ENCODE results near the gene CRHBP.
"Not testable (repeated sequence)": the region's sequence is repeated elsewhere in the genome, so short reads cannot be mapped to it uniquely, and the experiment has no call there.

CRHBP gene, protein sequence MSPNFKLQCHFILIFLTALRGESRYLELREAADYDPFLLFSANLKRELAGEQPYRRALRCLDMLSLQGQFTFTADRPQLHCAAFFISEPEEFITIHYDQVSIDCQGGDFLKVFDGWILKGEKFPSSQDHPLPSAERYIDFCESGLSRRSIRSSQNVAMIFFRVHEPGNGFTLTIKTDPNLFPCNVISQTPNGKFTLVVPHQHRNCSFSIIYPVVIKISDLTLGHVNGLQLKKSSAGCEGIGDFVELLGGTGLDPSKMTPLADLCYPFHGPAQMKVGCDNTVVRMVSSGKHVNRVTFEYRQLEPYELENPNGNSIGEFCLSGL

DNA sequence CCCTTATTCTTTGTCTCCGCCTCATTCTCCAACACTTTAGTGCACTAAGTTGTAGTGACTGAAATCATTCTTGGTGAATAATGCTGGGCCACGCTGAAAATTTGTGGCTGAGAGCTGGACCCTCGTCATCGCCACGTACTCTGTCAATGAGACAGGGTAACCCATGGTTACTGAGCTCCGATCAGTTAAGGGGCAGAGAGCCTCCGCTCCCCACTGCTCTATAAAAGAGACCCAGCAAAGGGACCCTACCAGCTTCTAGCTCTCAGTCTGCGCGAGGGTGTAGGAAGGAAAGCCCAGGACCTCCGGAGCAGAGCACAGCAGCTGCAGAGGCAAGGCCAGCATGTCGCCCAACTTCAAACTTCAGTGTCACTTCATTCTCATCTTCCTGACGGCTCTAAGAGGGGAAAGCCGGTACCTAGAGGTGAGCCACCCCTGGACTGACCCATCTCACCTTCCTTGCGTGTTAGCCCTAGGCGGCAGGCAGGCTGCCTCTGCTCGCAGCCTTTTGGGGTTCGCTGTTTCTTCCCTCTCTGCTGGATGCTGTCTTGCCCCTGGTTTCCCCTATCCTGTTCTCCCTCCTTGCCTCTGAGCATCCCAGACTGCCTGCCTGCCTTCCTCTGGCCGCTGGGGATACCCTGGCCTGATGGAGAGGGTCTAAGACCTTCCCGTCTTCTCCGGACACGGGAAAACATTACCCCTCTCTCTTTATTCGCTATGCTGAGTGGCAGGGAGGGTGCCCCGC, at the start of gene CRHBP:
Gene CRHBP, plus strand, starts transcription at position 251 of the 742 bp plus-strand sequence. Its CDS starts 90 bp downstream, at position 341.
- no peak for DNase-seq

DNA sequence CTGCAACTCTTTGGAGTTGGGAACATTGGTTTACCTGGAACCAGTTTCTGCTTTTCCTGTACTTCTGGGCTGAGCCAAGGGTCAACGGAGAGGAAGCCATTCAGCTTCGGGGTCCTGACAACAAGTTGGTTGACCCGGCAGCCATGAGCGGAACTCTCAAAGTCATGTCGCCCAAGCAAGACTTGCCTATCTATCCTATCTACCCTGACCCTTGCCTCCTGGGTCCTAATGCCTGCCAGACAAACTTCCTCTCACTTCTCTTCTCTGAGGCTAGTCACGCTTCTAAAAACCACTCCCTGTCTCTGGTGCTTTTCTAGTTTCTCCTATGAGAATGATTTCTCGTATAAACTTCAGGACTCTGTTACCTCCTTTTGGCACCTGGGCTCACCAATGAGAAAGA, 44.7 kb upstream of the CRHBP start:
- no peak for DNase-seq

DNA sequence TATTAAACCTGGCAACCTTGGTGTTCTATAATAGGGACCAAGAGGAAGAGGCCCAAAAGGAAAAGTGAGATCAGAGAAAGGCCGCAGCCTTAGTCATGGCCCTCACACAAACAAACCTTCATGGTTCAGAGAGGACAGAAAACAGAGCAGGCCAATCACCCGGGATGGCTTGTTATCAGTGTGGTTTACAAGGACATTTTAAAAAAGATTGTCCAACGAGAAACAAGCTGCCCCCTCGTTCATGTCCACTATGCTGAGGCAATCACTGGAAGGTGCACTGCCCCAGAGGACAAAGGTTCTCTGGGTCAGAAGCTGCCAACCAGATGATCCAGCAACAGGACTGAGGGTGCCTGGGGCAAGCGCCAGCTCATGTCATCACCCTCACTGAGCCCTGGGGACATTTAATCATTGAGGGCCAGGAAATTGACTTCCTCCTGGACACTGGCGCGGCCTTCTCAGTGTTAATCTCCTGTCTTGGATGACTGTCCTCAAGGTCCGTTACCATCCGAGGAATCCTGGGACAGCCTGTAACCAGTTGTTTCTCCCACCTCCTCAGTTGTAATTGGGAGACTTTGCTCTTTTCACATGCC, 42.4 kb upstream of the CRHBP start:
- DNase-seq, result not testable (repeated sequence)

DNA sequence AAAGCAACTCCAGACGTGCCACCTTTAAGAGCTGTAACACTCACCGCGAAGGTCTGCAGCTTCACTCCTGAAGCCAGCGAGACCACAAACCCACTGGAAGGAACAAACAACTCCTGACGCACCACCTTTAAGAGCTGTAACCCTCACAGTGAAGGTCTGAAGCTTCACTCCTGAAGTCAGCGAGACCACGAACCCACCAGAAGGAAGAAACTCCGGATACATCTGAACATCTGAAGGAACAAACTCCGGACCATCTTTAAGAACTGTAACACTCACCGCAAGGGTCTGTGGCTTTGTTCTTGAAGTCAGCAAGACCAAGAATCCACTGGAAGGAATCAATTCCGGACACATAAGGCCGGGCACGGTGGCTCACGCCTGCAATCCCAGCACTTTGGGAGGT, 38.2 kb upstream of the CRHBP start:
- DNase-seq, result not testable (repeated sequence)

DNA sequence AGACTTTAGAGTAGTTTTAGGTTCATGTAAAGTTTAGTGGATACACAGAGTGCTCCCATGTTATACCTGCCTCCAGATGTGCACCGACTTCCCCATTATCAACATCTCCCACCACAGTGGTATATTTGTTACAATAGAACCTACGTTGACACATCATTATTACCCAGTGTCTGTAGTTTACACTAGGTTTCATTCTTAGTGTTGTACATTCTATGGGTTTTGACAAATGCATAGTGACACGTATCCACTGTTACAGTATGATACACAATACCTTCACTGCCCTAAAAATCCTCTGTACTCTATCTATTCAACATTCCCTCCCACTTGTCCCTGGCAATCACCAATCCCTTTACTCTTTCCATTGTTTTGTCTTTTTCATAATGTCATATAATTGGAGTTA, 34.3 kb upstream of the CRHBP start:
- DNase-seq, result no peak

DNA sequence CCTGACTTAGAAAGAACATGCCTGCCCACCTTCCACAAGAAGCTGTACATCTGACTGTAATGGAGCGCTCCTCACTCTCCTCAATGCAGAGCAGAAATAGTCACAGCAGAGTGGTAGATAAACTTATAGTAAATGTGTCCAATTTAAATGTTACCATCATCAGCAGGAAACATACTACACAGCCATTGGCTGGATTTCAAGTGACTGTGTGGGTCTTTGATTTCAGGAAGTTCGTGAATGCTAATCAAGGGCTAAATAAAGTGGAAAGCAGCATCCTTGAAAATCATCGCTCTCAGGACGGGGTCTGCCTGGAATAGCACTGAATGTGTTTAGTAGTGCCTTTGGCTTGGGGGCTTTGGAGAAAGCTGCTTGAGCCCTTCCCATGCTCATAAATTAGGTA, 32.4 kb upstream of the CRHBP start:
- DNase-seq, result no peak

DNA sequence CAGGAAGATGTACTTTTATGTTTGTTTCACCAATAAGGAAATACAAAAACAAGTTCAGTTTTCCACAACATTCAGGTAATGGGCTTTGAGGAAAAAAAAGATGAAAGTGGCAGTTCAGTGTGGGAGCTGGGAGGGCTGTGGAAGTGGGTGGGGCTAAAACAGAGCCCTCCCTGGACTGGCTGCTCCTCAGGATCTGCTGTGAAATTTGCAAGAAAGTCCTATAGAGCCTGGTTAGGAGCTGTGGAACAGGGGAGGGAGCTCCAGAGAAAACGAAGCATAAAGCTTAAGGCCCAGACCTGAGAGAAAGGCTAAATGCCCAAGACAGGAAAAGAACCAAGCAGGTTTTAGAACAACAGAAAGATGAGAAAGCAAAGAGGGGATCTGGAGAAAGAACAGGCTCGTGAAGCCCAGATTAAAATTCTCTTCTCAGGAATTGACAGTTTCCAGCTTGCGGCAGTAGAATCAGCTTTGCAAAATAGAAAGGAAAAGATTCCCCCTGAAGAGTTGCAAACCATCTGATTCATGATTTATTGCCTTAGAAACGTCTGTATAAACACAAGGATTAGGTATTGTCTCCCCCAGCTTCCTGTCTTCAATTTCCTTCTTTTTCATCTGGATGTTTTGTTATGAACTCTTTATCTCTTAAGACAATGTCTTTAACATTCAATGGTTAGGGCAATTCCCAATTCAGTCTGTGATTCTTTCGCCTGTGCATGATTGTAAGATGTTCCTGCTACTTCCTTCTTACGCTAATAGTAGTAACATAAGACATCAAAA, 26.3 kb upstream of the CRHBP start:
- no peak for DNase-seq

DNA sequence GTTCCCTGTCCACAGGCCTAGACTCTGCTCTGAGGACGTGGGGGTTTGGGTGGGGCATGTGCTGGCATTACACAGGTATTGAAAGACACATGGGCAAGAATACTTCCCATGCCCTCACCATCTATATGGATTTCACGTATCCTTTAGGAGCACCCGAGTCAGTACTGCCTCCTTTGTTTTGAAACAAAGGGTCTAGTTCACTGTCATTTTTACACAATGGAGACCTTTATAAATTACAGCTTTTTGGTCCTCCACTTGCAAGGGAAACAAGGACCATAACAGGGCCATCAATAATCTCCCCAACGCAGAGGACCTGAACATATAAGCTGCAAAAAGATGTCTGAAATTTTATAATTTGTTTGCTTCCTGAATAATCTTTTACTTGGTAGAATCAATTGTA, 24.9 kb upstream of the CRHBP start:
- DNase-seq, result no peak

DNA sequence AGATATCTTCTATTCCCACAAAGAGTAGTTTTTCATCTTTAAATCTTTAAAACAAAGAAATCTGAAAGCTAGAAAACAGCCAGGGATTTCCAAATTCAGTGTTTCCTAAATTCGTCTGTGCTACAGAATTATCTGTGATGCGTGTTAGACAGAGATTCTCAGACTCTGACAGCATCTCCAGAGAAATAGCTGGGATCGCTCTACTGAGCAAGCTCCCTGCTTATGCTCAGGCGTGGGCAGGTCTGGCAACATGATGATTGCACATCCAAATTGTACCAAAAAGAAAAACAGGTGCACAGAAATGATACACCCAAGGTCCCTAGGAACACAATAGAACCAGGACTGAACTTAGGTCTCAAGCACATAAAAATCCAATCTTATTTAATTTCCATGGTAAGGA, 22.8 kb upstream of the CRHBP start:
- no peak for DNase-seq

DNA sequence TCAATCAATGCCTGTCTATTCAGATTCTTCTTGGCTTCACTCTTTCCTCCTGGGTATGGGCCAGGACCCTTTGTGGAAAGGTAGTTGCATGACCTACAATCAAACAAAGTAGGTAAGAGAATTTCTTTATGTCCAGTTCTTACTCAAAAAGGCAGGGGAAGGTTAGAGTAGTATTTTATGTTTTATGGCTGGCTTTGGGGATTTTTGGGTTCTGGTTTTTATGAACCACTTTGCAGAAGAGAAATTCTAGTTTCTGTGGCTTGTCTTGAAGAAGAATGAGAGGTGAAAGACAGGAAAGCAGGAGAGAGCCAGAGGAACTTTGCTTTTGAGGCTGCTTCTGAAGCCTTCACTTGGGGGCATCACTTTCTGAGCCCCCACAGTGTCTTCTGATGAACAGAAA, 14.7 kb upstream of the CRHBP start:
- DNase-seq, result no peak

DNA sequence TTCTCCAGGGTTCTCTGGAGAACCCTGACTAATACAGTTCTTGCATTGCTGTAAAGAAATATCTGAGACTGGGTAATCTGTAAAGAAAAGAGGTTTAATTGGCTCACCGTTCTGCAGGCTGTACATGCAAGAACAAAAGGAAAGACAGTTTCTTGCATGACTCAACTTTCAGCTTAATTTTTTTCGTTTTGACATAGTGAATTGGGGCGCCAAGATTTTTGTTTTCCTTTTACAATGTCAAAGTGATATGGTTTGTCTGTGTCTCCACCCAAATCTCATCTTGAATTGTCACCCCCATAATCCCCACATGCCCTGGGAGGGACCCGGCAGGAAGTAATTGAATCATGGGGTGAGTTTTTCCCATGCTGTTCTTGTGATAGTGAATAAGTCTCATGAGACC, 11.8 kb upstream of the CRHBP start:
- no peak for DNase-seq

DNA sequence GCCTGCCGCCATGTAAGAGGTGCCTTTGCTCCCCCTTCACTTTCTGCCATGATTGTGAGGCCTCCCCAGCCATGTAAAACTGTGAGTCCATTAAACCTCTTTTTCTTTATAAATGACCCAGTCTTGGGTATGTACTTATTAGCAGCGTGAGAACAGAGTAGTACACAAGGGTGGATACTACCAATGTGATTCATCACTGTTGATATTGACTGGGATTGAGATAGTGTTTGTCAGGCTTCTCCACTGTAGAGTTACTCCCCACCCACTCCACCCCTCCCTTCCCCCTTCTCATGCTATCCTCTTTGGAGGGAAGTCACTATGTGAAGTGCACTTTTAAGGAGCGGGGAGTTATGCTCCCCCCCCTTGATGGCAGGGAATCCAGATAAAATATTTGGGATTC, 11.4 kb upstream of the CRHBP start:
- DNase-seq, result no peak

DNA sequence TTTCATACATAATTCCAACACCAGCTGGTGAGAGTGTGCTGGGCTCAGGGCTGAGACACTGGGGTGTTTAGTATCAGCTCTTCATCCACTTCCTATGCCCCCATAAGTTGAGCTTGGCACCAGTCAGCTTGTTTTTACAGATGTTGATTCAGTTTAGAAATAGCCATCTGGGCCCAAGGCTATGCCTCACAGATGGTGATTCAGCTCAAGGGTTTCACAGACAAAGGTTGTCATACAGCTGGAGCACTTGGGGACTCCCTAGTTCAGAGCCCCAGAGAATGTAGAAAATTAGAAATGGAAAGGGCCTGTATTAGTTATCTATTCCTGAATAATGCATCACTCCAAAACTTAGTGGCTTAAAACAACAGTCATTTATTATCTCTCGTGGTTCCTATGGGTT, 10.3 kb upstream of the CRHBP start:
- no peak for DNase-seq

DNA sequence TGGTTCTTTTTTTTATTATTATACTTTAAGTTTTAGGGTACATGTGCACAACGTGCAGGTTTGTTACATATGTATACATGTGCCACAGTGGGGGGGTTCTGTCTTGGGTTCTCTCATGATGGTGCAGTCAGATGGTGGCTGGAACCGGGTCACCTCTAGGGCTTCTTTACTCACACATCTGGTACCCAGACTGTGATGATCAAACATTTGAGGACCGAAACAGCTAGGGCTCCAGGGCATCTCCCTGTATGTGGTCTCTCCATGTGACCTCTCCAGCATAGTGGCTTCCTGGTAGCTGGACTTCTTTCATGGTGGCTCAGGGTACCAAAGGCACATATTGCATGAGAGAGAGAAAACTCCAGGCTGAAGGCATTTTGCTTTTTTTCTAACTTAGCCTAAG, 9.8 kb upstream of the CRHBP start:
- DNase-seq, result no peak

DNA sequence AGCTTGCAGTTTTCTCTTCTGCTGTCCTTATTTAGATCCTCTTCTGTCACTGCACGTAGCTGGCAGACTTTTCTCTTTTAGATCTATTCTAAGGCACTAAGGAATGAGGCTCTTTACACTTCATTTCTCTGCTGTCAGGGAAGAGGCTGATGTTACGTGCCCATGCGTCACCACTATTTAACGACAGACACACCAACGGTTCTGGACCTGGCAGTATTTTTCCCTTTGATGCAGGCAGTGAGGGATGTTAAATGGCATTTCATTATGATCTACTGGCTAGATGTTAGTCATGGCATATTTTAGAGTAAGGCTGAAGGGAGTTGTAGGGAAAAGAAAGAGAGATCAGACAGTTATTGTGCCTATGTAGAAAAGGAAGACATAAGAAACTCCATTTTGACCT, 8.2 kb upstream of the CRHBP start:
- DNase-seq, result no peak

DNA sequence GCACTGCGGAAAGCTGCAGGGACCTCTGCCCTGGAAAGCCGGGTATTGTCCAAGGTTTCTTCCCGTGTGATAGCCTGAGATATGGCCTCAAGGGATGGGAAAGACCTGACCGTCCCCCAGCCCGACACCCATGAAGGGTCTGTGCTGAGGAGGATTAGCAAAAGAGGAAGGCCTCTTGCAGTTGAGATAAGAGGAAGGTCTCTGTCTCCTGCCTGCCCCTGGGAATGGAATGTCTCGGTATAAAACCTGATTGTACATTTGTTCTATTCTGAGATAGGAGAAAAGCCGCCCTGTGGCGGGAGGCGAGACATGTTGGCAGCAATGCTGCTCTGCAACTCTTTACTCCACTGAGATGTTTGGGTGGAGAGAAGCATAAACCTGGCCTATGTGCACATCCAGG, 7.6 kb upstream of the CRHBP start:
- DNase-seq, result not testable (repeated sequence)

DNA sequence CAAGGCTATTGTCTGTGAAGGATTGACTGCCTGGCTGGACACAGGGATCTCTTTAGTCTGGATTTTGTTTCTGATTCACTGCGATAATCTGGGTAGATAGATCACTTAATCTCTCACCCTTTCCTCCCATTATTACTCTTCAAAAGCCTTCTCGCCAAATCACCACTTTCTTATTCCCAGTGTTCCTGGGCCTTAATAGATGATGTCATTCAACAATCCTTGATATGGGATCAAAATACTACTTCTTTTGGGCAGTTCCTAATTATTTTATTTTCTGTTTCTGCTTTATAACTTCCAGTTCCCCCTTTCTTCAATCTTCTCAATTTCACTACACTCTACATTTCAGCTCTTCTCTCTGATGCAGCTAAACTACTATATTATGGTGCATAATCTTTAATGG, 6.8 kb upstream of the CRHBP start:
- no peak for DNase-seq

DNA sequence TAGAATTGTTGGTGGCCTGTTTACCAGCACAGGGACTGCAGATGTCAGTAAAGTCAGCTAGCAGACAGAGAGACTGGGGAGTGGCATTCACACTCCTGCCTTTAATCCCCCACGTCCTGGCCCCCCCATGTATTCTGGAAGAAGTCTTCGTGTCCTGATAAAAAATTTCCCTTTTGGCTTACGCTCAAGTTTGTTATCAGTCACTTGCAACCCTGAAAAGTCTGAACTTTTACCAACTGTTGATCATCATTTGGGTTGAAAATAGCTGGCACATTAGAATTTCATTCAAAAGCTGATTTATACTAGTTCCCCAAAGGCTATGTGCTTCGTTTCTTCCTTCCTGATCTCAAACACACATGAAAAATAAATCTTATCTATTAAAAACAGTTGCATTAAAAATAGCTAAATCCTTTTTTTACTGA, 5.8 kb upstream of the CRHBP start:
- no peak for DNase-seq

DNA sequence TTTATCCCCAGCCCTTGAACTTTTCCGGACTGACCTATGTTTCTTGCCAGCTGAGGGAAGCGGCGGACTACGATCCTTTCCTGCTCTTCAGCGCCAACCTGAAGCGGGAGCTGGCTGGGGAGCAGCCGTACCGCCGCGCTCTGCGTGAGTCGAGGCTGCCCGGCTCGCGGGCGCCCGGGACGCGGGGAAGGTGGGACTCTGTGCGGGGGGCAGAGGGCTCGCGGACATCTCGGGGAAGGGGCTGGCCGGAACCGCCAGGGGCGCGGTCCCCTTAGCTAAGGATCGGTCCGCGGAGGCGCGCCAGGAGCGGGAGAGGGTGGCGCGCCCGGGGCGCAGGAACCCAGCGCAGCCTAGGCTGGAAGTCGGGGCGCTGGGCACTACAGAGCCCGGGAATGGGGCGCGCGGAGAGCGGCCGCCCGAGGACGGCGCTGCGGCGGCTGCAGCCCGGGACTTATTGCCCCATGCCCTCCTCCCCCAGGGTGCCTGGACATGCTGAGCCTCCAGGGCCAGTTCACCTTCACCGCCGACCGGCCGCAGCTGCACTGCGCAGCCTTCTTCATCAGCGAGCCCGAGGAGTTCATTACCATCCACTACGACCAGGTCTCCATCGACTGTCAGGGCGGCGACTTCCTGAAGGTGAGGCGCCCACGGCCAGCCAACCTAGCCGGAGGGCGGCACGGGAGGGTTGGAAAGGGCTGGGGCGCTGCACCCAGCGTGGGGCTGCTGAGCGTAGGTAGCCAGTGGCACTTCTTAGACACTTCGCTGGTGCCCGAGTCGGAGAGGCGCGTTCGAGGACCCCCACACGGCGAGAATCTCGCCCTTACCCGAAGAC, 922 bp downstream of the CRHBP start:
- DNase-seq, result no peak

DNA sequence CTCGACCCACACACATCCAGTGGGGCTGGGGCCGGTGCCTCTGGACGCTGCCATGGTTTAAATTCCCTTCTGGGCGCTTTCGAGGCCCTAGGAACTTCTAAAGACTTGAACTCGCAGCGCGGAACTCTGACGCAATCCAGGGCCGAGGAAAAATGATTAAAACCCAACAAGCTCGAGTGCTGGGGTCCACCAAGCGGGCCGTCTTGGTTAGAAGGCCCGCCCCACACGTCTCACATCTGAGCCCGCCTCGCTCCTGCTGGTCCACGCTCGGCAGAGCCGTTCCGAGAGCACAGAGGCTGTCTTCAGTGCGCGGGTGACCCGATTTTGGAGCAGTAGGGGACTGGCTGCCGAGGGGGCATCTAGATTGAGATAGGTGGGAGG, 1.5 kb downstream of the CRHBP start:
- DNase-seq, result no peak

DNA sequence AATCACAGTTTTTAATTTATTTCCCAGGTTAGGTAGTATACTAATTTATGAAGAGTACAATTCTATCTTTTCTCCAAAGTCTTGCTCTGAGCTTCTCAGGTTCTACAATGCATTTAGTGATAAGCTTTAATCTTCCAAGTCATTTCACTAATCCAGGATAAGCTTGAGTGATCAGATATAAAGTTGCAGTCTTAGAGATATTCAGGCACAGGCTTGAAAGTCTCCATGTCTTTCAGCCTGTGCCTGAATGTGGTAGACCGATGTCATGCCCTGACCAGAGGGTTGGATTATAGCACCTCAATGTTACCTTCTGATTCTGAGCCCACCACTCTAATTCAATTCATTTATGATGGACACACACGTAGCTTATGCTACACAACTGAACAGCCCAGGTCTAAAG, 3.2 kb downstream of the CRHBP start:
- DNase-seq, result no peak

DNA sequence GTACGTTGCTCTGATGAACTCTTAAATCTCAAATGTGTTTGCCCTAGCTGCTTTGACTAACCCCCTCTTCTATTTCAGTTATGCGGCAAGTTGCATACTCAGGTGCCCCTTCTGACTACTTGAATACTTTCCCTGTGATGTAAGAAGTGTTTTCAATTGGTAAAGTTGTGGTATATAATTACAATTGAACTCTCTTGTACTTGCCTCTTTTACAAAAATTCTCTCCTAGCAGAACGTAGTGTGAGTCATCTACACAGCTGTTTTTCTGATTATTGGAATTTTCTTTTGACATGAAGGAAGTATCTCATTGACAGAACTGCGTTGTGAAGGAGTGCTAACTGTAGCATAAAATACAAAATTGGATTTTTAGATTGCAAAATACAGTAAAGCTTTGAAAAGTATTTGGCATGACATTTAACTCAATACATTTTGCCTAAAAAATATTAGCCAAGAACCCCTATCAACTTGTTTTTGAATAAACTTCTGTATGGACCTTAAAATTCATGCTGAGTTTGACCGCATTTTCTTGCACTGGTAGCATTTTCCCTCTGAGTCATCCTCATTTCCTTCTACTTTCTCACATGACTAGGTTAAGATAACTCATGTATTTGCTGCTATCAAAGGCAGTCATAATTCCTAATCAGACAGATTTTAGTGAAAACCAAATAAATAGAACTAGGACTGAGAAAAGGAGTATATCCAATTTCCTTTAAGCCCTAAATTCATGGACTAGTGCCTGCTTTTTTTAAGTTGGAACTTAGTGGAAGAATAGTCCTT, 6.3 kb downstream of the CRHBP start:
- no peak for DNase-seq

Data from SW 1271 (cell line).